Progenitor cell of endocrine pancreas (in vitro differentiated cells): ENCODE results near the gene NRP1. TPM values are rescaled to one million over a fixed set of nuclear protein-coding genes. Genes with fewer than 3 reads are reported as not detected.

Experiments used
- DNase-seq: peaks from one replicate; pipeline ENCODE4 v3.0.0; 2021; ENCODE audit warnings: low spot score; ENCODE audit not compliant: unreplicated experiment
- H3K27ac Mint-ChIP-seq: 2 replicates; pipeline ENCODE4 v1.8.0; 2021; ENCODE audit warnings: mild to moderate bottlenecking, moderate library complexity, mixed read lengths
- H3K27me3 Mint-ChIP-seq: 2 replicates; pipeline ENCODE4 v1.8.0; 2021; ENCODE audit warnings: mixed read lengths
- H3K36me3 Mint-ChIP-seq: 2 replicates; pipeline ENCODE4 v1.8.0; 2022; ENCODE audit warnings: mixed read lengths; ENCODE audit not compliant: insufficient read depth
- H3K4me1 Mint-ChIP-seq: 2 replicates; pipeline ENCODE4 v1.8.0; 2021; ENCODE audit warnings: low read depth, mixed read lengths
- H3K4me3 Mint-ChIP-seq: 2 replicates; pipeline ENCODE4 v1.8.0; 2021; ENCODE audit warnings: low read depth, mild to moderate bottlenecking, moderate library complexity, mixed read lengths
- H3K9me3 Mint-ChIP-seq: 2 replicates; pipeline ENCODE4 v1.8.0; 2021; ENCODE audit warnings: low read depth, mixed read lengths
- CTCF ChIP-seq: fragments of 200-600 bp; sonication (generic); IDR thresholded peaks from one replicate; pipeline ENCODE4 v1.5.0; 2021; ENCODE audit warnings: antibody characterized with exemption, mild to moderate bottlenecking; ENCODE audit not compliant: unreplicated experiment
- total RNA-seq: library from RNA; stranded (reverse); gene quantifications from 2 replicates; pipeline ENCODE4 v1.2.1, GENCODE V29; 2021

NRP1 gene
- total RNA-seq, 1 donor from 2014 or later, result 33.4 TPM

- peaks cover 4% of the 10 kb centered on the region for H3K36me3 Mint-ChIP-seq
- TF ChIP-seq CTCF, result no peak
- peaks cover 63% of the 10 kb centered on the region for H3K4me1 Mint-ChIP-seq
- no peak for DNase-seq
- H3K27me3 Mint-ChIP-seq, result no peaks in the 10 kb centered on the region
- no peak overlapping the region for H3K4me3 Mint-ChIP-seq
- peak overlapping the region; percentile 62 for H3K27ac Mint-ChIP-seq
- no peaks in the 10 kb centered on the region for H3K9me3 Mint-ChIP-seq
These were observed 97.6 kb downstream of the NRP1 start for GRCh38 chr10:33236916-33237315.

GRCh38 chr10:33235951-33236350, 98.5 kb downstream of the NRP1 start:
- DNase-seq, result no peak
- H3K9me3 Mint-ChIP-seq, result no peaks in the 10 kb centered on the region
- no peak overlapping the region for H3K4me3 Mint-ChIP-seq
- peaks cover 61% of the 10 kb centered on the region for H3K4me1 Mint-ChIP-seq
- no peak for TF ChIP-seq CTCF
- H3K36me3 Mint-ChIP-seq, result peaks cover 9% of the 10 kb centered on the region
- H3K27me3 Mint-ChIP-seq, result no peaks in the 10 kb centered on the region
- peak overlapping the region; percentile 28 for H3K27ac Mint-ChIP-seq

- no peaks in the 10 kb centered on the region for H3K9me3 Mint-ChIP-seq
- no peak overlapping the region for H3K4me3 Mint-ChIP-seq
- H3K27ac Mint-ChIP-seq, result peak overlapping the region; percentile 68
- H3K36me3 Mint-ChIP-seq, result peaks cover 9% of the 10 kb centered on the region
- peaks cover 55% of the 10 kb centered on the region for H3K4me1 Mint-ChIP-seq
- no peak for TF ChIP-seq CTCF
- no peaks in the 10 kb centered on the region for H3K27me3 Mint-ChIP-seq
- no peak for DNase-seq
These were observed 99.1 kb downstream of the NRP1 start for GRCh38 chr10:33235251-33235884.

GRCh38 chr10:33234831-33235237, 99.6 kb downstream of the NRP1 start:
- H3K36me3 Mint-ChIP-seq, result peaks cover 10% of the 10 kb centered on the region
- H3K27me3 Mint-ChIP-seq, result no peaks in the 10 kb centered on the region
- peak overlapping the region; percentile 68 for H3K27ac Mint-ChIP-seq

DNA sequence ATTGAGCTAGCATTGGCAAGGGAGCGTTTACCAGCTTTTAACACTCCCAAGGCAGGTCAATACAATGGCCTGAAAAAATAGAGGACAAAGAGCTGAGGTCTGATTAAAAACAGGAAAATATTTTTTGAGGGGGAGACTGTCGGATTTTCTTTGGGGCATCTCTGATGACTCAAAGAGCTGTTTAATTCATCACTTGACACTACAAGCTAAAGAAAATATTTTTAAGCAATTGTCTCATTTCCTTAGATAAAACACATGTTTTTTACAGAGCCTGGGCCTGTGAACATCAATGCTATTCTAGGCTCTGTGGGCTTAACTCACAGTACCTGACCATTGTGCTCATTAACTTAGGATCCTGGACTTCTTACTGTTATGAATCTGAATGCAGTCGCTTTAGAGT, 100.8 kb downstream of the NRP1 start:
- Mint-ChIP-seq H3K27ac (no peak overlapping the region), H3K27me3 (no peaks in the 10 kb centered on the region), H3K4me3 (no peak overlapping the region), H3K9me3 (no peaks in the 10 kb centered on the region), H3K36me3 (peaks cover 10% of the 10 kb centered on the region), H3K4me1 (peaks cover 46% of the 10 kb centered on the region)
- no peak for TF ChIP-seq CTCF
- no peak for DNase-seq

More at GRCh38 chr10:33234831-33235237, 99.6 kb downstream of the NRP1 start:
- H3K9me3 Mint-ChIP-seq, result no peaks in the 10 kb centered on the region
- peaks cover 50% of the 10 kb centered on the region for H3K4me1 Mint-ChIP-seq
- TF ChIP-seq CTCF, result no peak
- no peak for DNase-seq
- H3K4me3 Mint-ChIP-seq, result no peak overlapping the region
